BJ (cell line): ENCODE results near the gene CPPED1. TPM values are rescaled to one million over a fixed set of nuclear protein-coding genes. Genes with fewer than 3 reads are reported as not detected.

Experiments used
- CTCF ChIA-PET: fragments of 350-600 bp; formaldehyde crosslinking; extraction: SDS; loops from one replicate; lab custom pipeline; 2021; ENCODE audit warnings: antibody characterized with exemption, inconsistent platforms; lab: Yijun Ruan, JAX
- POLR2A ChIA-PET: fragments of 300-600 bp; sonication (Branson Sonifier 250); formaldehyde crosslinking; extraction: SDS; loops from one replicate; lab custom pipeline; 2021; ENCODE audit warnings: antibody characterized with exemption; lab: Charles Lee
- DNase-seq: peaks from one replicate; pipeline ENCODE4 v3.0.0-alpha.2; 2011; ENCODE audit warnings: low read depth
- H3K27me3 ChIP-seq: 2 replicates; pipeline ENCODE4 v1.6.0; 2011; ENCODE audit warnings: low read length; ENCODE audit not compliant: control insufficient read depth, insufficient read depth
- H3K36me3 ChIP-seq: 2 replicates; pipeline ENCODE4 v1.5.1; 2011; ENCODE audit warnings: low read length; ENCODE audit not compliant: control insufficient read depth, insufficient read depth
- H3K4me3 ChIP-seq: 2 replicates; pipeline ENCODE4 v1.5.1; 2011; ENCODE audit warnings: low read depth, mild to moderate bottlenecking, control low read depth, low read length
- polyA plus RNA-seq: library from polyadenylated mRNA; depleted of rRNA; stranded (reverse); fragments of >200 nt; gene quantifications from 2 replicates; pipeline ENCODE4 v1.2.3, GENCODE V29; 2011
- TF ChIP-seq, protein P1 (sequence below): IDR thresholded peaks from 2 replicates; pipeline ENCODE4 v1.5.1; 2011; ENCODE audit warnings: low read depth, mild to moderate bottlenecking, control low read depth, inconsistent platforms, low read length, moderate library complexity; ENCODE audit not compliant: insufficient read depth

The CPPED1 gene
- polyA plus RNA-seq, 1 experiment = 24.1 TPM

DNA sequence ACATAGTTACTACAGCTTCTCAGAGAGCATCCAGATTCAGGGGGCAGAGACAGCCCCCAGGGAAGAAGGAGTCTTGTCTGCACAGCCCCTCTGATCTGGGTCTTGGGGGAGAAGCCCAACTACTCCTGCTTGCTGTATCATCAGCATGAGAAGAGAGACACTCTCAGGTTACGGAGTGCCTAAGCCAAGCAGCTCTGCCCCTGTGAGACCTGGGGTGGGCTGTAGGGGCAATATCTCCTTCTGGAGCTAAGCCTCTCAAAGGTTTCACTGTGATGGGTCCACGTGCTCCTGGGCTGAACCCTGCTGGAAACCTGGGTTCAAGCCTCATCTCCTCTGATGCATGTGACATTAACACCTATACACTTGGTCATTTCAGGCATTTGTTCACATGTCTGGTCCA lies 123.2 kb downstream of the CPPED1 start:
- POLR2A ChIA-PET = no interaction called here
- no peaks in the 10 kb centered on the region for H3K36me3 ChIP-seq
- TF ChIP-seq, protein P1, sequence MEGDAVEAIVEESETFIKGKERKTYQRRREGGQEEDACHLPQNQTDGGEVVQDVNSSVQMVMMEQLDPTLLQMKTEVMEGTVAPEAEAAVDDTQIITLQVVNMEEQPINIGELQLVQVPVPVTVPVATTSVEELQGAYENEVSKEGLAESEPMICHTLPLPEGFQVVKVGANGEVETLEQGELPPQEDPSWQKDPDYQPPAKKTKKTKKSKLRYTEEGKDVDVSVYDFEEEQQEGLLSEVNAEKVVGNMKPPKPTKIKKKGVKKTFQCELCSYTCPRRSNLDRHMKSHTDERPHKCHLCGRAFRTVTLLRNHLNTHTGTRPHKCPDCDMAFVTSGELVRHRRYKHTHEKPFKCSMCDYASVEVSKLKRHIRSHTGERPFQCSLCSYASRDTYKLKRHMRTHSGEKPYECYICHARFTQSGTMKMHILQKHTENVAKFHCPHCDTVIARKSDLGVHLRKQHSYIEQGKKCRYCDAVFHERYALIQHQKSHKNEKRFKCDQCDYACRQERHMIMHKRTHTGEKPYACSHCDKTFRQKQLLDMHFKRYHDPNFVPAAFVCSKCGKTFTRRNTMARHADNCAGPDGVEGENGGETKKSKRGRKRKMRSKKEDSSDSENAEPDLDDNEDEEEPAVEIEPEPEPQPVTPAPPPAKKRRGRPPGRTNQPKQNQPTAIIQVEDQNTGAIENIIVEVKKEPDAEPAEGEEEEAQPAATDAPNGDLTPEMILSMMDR = no peak
- CTCF ChIA-PET = interaction anchor here (1.4 kb wide), 1 partner anchor 8 kb away, joined by 3 read pairs; no protein-coding TSS in a partner anchor
- H3K27me3 ChIP-seq = no peaks in the 10 kb centered on the region
- no peak for DNase-seq
- H3K4me3 ChIP-seq = no peak overlapping the region

DNA sequence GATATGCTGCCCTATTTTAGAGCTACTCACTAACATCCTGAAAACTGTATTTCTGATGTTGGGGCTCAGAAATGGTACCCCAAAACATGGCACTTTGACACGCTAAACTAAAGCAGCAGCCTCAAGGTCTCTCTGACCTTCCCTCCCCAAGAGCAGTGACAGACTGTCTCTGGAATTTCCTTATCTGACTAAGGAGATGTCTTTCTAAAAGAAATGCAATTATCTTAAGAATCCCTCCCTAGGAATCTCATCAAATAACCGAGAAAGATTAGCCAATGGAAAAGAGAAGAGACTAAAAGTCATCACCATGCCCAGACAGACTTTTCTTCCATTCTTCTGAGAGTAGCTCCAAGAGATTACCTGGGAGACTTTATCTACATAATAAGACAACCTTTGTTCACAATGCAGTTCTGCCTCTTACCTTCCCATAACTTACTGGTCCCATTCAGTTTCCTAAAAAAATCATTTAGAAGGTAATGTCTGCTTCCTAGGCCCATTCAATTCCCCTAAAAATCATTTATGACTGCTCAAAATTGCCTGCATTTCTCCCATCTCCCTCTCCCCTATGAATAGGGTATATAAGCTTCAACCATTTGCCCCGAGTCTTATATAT lies 123.9 kb downstream of the CPPED1 start:
- ChIA-PET CTCF (interaction anchor here (1.4 to 1.5 kb wide), 2 partner anchors 9 to 107 kb away, joined by 3 read pairs; no protein-coding TSS in a partner anchor), POLR2A (no interaction called here)
- H3K27me3 ChIP-seq = no peaks in the 10 kb centered on the region
- no peak overlapping the region for H3K4me3 ChIP-seq
- H3K36me3 ChIP-seq = no peaks in the 10 kb centered on the region
- DNase-seq = no peak
- TF ChIP-seq, protein P1 = no peak

DNA sequence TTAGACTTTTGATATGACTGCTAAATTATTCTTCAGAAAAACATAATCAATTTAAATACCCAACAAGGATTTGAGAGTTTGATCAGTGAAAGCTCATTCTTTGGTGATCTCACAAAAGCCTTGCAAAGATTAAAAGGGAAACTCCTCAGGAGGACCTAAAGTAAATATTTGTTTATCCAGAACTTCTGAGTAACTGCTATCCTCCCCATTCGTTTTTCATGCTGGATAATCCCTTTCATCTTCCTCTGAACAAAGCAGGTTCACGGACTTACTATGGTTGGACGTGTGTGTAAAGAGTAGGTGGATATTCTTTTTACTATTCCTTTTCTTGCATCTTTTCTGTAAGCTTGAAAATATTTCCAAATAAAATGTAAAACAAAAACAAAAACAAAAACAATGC lies 124.7 kb downstream of the CPPED1 start:
- no peak overlapping the region for H3K4me3 ChIP-seq
- POLR2A ChIA-PET = no interaction called here
- H3K36me3 ChIP-seq = no peaks in the 10 kb centered on the region
- CTCF ChIA-PET = interaction anchor here (1.5 kb wide), 1 partner anchor 106 kb away, joined by 3 read pairs; no protein-coding TSS in a partner anchor
- no peaks in the 10 kb centered on the region for H3K27me3 ChIP-seq
- TF ChIP-seq, protein P1 = no peak
- DNase-seq = no peak

DNA sequence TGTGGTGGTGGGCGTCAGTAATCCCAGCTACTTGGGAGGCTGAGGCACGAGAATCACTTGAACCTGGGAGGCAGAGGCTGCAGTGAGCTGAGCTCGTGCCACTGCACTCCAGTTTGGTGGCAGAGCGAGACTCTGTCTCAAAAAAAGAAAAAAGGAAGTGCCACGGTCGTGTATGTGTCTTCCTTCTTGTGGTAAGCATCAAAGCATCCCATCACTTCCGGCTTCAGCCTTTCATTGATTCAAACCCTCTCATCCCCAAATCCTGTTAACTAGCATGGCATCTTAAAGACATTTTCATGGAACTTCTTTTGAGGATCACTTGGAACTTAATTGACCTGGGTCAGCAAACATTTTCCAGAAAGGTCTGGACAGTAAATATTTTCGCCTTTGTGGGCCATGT lies 126.2 kb downstream of the CPPED1 start:
- POLR2A ChIA-PET = no interaction called here

DNA sequence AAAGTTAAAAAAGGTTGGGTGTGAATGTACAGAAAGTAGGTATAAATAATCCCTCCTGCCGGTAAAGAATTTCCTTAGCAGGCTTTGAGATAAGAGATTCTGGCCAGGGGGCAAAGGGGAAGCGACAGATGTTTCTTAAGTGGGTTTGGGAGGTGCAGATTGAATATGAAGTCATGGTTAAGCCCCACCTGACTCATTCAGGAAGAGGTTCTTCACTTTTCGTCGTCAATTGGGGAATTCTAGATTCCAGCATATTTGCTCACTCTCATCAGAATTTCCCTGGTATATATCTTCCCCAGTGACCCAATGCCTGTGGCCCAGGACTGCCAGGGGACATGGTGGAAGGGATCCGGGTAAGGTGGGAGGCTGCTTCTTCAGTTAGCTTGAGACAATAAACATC lies 127.8 kb downstream of the CPPED1 start:
- DNase-seq = no peak
- H3K27me3 ChIP-seq = no peaks in the 10 kb centered on the region
- POLR2A ChIA-PET = no interaction called here
- TF ChIP-seq, protein P1 = no peak
- H3K36me3 ChIP-seq = no peaks in the 10 kb centered on the region
- CTCF ChIA-PET = interaction anchor here (0.9 kb wide), 1 partner anchor 19 kb away, joined by 3 read pairs; no protein-coding TSS in a partner anchor
- H3K4me3 ChIP-seq = no peak overlapping the region

More for the DNA sequence above, 126.2 kb downstream of the CPPED1 start:
- no peaks in the 10 kb centered on the region for H3K36me3 ChIP-seq
- CTCF ChIA-PET = no interaction called here
- TF ChIP-seq, protein P1 = no peak
- no peak overlapping the region for H3K4me3 ChIP-seq
- no peaks in the 10 kb centered on the region for H3K27me3 ChIP-seq
- no peak for DNase-seq
